HEK293 (cell line): Measurements from ENCODE around the gene PAX7.

ENCODE experiments used
- CTCF ChIA-PET: fragments of 350-600 bp; formaldehyde crosslinking; extraction: SDS; loops from one replicate; lab custom pipeline; 2021; ENCODE audit warnings: antibody characterized with exemption; lab: Yijun Ruan, JAX
- POLR2A ChIA-PET: fragments of 300-600 bp; formaldehyde crosslinking; extraction: SDS; loops from one replicate; lab custom pipeline; 2020; ENCODE audit warnings: antibody characterized with exemption, inconsistent platforms; lab: Yijun Ruan, JAX
- H3K27ac ChIP-seq: fragments of 200-500 bp; sonication (Bioruptor generic); 2 replicates; pipeline ENCODE4 v1.5.1; 2014; ENCODE audit warnings: low read depth, low read length, control low read depth, inconsistent platforms; ENCODE audit errors: extremely low read depth
- H3K36me3 ChIP-seq, 2 experiments: fragments of 200-500 bp in 1 of 2; sonication (Bioruptor generic) in 1 of 2; 1 replicate in 1 of 2; 2 replicates in 1 of 2; pipeline ENCODE4 v1.5.1; 2014 to 2017; ENCODE audit warnings: inconsistent platforms in 2 of 2, low read length in 2 of 2; ENCODE audit not compliant: control insufficient read depth in 2 of 2, insufficient read depth in 1 of 2
- H3K4me1 ChIP-seq: fragments of 200-500 bp; sonication (Bioruptor generic); 2 replicates; pipeline ENCODE4 v1.5.1; 2014; ENCODE audit warnings: mild to moderate bottlenecking, low read length, inconsistent platforms; ENCODE audit not compliant: control insufficient read depth, insufficient read depth
- H3K4me3 ChIP-seq: 2 replicates; pipeline ENCODE4 v1.5.1; 2011; ENCODE audit warnings: low read depth, mild to moderate bottlenecking, control low read depth, low read length, moderate library complexity
- H3K9me3 ChIP-seq: fragments of 200-500 bp; sonication (Bioruptor generic); 2 replicates; pipeline ENCODE4 v1.5.1; 2014; ENCODE audit warnings: low read depth, low read length, inconsistent platforms; ENCODE audit not compliant: control insufficient read depth, insufficient read depth
- KLF10 ChIP-seq: fragments of 450-650 bp; IDR thresholded peaks from 2 replicates; pipeline ENCODE4 v1.5.1; 2018; ENCODE audit warnings: missing biosample characterization, mild to moderate bottlenecking, missing genetic modification characterization
- MEIS1 ChIP-seq: sonication (generic); formaldehyde crosslinking; IDR thresholded peaks from 2 replicates; pipeline ENCODE4 v1.8.1; 2022; ENCODE audit warnings: missing genetic modification reagents, mild to moderate bottlenecking, borderline replicate concordance
- TCF7L2 ChIP-seq: IDR thresholded peaks from 2 replicates; pipeline ENCODE4 v1.6.1; 2011; ENCODE audit warnings: low read depth, mild to moderate bottlenecking, inconsistent platforms, low read length, moderate library complexity, borderline replicate concordance
- ZBTB10 ChIP-seq: fragments of 450-650 bp; formaldehyde crosslinking; IDR thresholded peaks from 2 replicates; pipeline ENCODE4 v1.5.1; 2016; ENCODE audit warnings: missing biosample characterization, missing genetic modification characterization
- ZBTB21 ChIP-seq: fragments of 450-650 bp; formaldehyde crosslinking; IDR thresholded peaks from 2 replicates; pipeline ENCODE4 v1.5.1; 2017; ENCODE audit warnings: missing biosample characterization, missing genetic modification characterization
- ZBTB44 ChIP-seq: fragments of 450-650 bp; IDR thresholded peaks from 2 replicates; pipeline ENCODE4 v1.5.1; 2018; ENCODE audit warnings: missing biosample characterization, mild to moderate bottlenecking, missing genetic modification characterization
- ZNF157 ChIP-seq: fragments of 450-650 bp; formaldehyde crosslinking; IDR thresholded peaks from 2 replicates; pipeline ENCODE4 v1.5.1; 2016; ENCODE audit warnings: missing biosample characterization, missing genetic modification characterization
- ZNF174 ChIP-seq: fragments of 450-650 bp; formaldehyde crosslinking; IDR thresholded peaks from 2 replicates; pipeline ENCODE4 v1.5.0; 2017; ENCODE audit warnings: missing biosample characterization, mild to moderate bottlenecking, missing genetic modification characterization
- ZNF211 ChIP-seq: fragments of 450-650 bp; formaldehyde crosslinking; IDR thresholded peaks from 2 replicates; pipeline ENCODE4 v1.5.1; 2016; ENCODE audit warnings: low read depth, missing biosample characterization, missing genetic modification characterization
- ZNF214 ChIP-seq: fragments of 450-650 bp; formaldehyde crosslinking; IDR thresholded peaks from 2 replicates; pipeline ENCODE4 v1.5.1; 2017; ENCODE audit warnings: missing biosample characterization, mild to moderate bottlenecking, missing genetic modification characterization, borderline replicate concordance
- ZNF302 ChIP-seq: fragments of 450-650 bp; formaldehyde crosslinking; IDR thresholded peaks from 2 replicates; pipeline ENCODE4 v1.5.1; 2016; ENCODE audit warnings: missing biosample characterization, missing genetic modification characterization, low read depth
- ZNF350 ChIP-seq: fragments of 450-650 bp; formaldehyde crosslinking; IDR thresholded peaks from 2 replicates; pipeline ENCODE4 v1.5.0; 2017; ENCODE audit warnings: missing biosample characterization, mild to moderate bottlenecking, missing genetic modification characterization
- ZNF362 ChIP-seq: fragments of 450-650 bp; formaldehyde crosslinking; IDR thresholded peaks from 2 replicates; pipeline ENCODE4 v1.5.1; 2016; ENCODE audit warnings: missing biosample characterization, missing genetic modification characterization
- ZNF548 ChIP-seq: fragments of 450-650 bp; formaldehyde crosslinking; IDR thresholded peaks from 2 replicates; pipeline ENCODE4 v1.5.1; 2016; ENCODE audit warnings: missing biosample characterization, missing genetic modification characterization
- ZNF585B ChIP-seq: fragments of 450-650 bp; formaldehyde crosslinking; IDR thresholded peaks from 2 replicates; pipeline ENCODE4 v1.5.1; 2016; ENCODE audit warnings: missing biosample characterization, missing genetic modification characterization
- ZNF600 ChIP-seq: fragments of 450-650 bp; formaldehyde crosslinking; IDR thresholded peaks from 2 replicates; pipeline ENCODE4 v1.5.1; 2016; ENCODE audit warnings: missing biosample characterization, missing genetic modification characterization
- ZNF830 ChIP-seq: fragments of 450-650 bp; IDR thresholded peaks from 2 replicates; pipeline ENCODE4 v1.5.0; 2018; ENCODE audit warnings: missing biosample characterization, missing genetic modification characterization, low read depth, mild to moderate bottlenecking, moderate library complexity

The PAX7 gene

GRCh38 chr1:18629659-18630510 is 761 bp upstream of the PAX7 start (continued):
- TF ChIP-seq ZBTB10 (tag by site-specific recombination): no peak
- TF ChIP-seq ZNF350: no peak
- no peak for TF ChIP-seq ZNF362
- no peak for TF ChIP-seq ZNF830
- TF ChIP-seq ZNF600 (tag by site-specific recombination): no peak
- no peak for TF ChIP-seq MEIS1 (CRISPR knock-in tag)
- TF ChIP-seq ZNF157: no peak
- no peak for TF ChIP-seq ZNF548 (tag by site-specific recombination)

GRCh38 chr1:18631496-18632217 is 1.0 kb downstream of the PAX7 start:
- ChIA-PET CTCF (interaction anchor here (1.3 kb wide), 1 partner anchor 49 kb away, joined by 3 read pairs; no protein-coding TSS in a partner anchor), POLR2A (interaction anchor here (1.1 kb wide), 1 partner anchor 25 kb away, joined by 3 read pairs; no protein-coding TSS in a partner anchor)
- no peak overlapping the region for H3K27ac ChIP-seq
- peak overlapping the region; percentile 45 for H3K4me3 ChIP-seq
- no peaks in the 10 kb centered on the region for H3K9me3 ChIP-seq
- TF ChIP-seq ZNF174 (no peak), ZNF214 (no peak), MEIS1 (CRISPR knock-in tag) (no peak), ZBTB44 (tag by site-specific recombination) (no peak), ZNF211 (tag by site-specific recombination) (no peak), ZBTB21 (tag by site-specific recombination) (no peak), ZNF302 (tag by site-specific recombination) (no peak), ZBTB10 (tag by site-specific recombination) (no peak), KLF10 (tag by site-specific recombination) (no peak), TCF7L2 (no peak), ZNF585B (tag by site-specific recombination) (no peak)
- H3K36me3 ChIP-seq: no peaks in the 10 kb centered on the region
- H3K4me1 ChIP-seq: no peaks in the 10 kb centered on the region; the same call in 1 of the 2 replicates
